Iris pigment epithelial cell (primary cell): ENCODE measurements around the gene PCDHGA1.
A peak's percentile ranks its signal among the peaks of the same experiment; 100 is the strongest.
"Not testable (repeated sequence)": the region's sequence is repeated elsewhere in the genome, so short reads cannot be mapped to it uniquely, and the experiment has no call there.

Experiments used
- DNase-seq: peaks from one replicate; pipeline ENCODE4 v3.0.0-alpha.2; 2011; ENCODE audit warnings: low read depth

Gene PCDHGA1

DNA sequence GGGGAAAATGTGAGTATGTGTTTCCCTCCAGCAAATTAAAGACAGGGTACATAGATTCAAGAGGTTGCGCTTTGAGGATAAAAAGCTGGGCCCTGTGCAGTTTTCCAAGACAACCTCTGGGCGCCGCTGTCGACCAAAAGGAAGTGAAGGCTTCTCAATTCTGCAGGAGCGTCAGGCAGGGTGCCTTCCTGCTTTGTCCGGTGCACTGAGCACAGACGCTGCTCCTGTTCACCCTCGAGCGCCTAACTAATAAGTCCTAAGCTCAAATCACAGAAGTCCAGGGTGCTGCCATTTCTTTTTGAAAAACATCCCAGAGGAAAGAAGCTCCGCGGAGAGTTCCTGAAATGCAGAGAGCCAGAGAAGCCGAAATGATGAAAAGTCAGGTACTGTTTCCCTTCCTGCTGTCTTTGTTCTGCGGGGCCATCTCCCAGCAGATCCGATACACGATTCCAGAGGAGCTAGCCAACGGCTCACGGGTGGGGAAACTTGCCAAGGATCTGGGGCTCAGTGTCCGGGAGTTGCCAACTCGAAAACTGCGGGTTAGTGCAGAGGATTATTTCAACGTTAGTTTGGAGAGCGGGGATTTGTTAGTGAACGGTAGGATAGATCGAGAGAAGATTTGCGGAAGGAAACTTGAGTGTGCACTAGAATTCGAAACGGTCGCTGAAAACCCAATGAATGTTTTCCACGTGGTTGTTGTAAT lies 19.8 kb downstream of the PCDHGA1 start, which contains the start of gene PCDHGB1:
Gene PCDHGB1 (plus strand): TSS at position 183 of the 703 bp plus-strand sequence. CDS start 162 bp downstream, at position 345.
- peak; percentile 49 for DNase-seq

DNA sequence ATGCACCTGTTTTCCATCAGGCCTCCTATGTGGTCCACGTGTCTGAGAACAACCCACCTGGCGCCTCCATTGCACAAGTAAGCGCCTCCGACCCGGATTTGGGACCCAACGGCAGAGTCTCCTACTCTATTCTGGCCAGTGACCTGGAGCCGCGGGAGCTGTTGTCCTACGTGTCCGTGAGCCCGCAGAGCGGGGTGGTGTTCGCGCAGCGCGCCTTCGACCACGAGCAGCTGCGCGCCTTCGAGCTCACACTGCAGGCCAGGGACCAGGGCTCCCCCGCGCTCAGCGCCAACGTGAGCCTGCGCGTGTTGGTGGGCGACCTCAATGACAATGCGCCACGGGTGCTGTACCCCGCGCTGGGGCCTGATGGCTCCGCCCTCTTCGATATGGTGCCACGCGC lies 21.3 kb downstream of the PCDHGA1 start:
- no peak for DNase-seq

DNA sequence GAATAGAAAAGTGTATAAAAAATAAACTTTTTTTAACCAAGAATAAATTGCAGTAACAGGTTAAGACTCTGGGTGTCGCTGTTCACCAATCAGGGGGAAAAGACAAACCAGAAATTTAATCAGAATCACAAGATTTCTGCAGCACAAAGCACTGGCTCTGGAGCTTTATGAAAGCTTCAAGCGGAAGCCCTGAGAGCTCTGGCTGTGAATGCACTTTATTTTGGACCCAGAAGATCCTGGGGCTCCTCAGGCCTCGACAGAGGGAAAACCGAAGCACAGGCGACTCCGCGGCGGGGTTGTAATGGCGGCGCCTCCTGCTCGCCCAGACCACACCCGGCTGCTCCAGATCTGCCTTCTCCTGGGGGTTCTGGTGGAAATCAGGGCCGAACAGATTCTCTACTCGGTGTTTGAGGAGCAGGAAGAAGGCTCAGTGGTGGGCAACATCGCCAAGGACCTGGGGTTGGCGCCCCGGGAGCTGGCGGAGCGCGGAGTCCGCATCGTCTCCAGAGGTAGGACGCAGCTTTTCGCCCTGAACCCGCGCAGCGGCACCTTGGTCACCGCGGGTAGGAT lies 24.7 kb downstream of the PCDHGA1 start, which contains the start of gene PCDHGA4:
Gene PCDHGA4 (plus strand): TSS at position 122 of the 570 bp plus-strand sequence. CDS start 87 bp downstream, at position 209.
- DNase-seq: peak; percentile 20

DNA sequence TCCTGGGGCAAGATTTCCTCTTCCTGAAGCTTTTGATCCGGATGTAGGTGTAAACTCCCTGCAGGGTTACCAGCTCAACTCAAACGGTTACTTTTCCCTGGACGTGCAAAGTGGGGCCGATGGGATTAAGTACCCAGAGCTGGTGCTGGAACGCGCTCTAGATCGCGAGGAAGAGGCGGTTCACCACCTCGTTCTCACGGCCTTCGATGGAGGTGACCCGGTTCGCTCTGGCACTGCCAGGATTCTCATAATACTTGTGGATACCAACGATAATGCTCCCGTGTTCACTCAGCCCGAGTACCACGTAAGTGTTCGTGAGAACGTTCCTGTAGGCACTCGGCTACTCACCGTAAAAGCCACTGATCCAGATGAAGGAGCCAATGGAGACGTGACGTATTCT lies 25.3 kb downstream of the PCDHGA1 start:
- DNase-seq: no peak

DNA sequence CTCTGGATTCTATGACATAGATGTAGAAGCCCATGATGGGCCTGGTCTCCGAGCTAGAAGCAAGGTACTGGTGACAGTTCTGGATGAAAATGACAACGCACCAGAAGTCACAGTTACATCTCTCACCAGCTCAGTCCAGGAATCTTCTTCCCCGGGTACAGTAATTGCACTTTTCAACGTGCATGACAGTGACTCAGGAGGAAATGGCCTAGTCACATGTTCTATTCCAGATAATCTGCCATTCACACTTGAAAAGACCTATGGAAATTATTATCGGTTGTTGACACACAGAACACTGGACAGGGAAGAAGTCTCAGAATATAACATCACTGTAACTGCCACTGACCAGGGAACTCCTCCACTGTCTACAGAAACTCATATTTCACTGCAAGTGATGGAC lies 25.8 kb downstream of the PCDHGA1 start:
- no peak for DNase-seq

DNA sequence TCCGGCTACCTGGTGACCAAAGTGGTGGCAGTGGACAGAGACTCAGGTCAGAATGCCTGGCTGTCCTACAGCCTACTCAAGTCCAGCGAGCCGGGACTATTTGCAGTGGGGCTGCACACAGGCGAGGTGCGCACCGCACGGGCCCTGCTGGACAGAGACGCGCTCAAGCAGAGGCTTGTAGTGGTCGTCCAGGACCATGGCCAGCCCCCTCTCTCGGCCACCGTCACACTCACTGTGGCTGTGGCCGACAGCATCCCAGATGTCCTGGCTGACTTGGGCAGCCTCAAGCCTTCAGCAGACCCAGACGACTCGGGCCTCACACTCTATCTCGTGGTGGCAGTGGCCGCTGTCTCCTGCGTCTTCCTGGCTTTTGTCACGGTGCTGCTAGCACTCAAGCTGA lies 26.6 kb downstream of the PCDHGA1 start:
- no peak for DNase-seq

DNA sequence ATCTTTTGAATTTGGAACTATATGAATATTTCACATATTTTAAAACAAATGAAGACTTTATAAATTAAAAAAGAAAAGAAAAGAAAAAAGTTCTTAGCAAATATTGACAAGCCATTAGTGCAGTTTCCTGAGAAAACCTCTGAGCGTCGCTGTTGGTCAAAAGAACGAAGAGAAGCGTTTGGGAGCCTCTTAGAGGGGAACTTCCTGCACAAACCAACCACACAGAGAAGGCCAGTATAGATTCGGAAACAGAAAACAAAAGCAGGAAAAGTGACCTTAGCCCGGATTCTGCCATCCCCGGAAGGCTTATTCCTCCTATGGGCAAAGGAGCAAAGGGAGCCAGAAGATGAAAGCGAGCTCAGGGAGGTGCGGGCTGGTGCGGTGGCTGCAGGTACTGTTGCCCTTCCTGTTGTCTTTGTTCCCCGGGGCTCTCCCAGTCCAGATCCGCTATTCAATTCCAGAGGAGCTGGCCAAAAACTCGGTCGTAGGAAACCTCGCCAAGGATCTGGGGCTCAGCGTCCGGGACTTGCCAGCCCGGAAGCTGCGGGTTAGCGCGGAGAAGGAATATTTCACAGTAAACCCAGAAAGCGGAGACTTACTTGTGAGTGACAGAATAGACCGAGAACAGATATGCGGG lies 29.6 kb downstream of the PCDHGA1 start, which contains the start of gene PCDHGB2:
Gene PCDHGB2 (plus strand): TSS at position 205 of the 637 bp plus-strand sequence. CDS start 142 bp downstream, at position 347.
- peak; percentile 26 for DNase-seq

DNA sequence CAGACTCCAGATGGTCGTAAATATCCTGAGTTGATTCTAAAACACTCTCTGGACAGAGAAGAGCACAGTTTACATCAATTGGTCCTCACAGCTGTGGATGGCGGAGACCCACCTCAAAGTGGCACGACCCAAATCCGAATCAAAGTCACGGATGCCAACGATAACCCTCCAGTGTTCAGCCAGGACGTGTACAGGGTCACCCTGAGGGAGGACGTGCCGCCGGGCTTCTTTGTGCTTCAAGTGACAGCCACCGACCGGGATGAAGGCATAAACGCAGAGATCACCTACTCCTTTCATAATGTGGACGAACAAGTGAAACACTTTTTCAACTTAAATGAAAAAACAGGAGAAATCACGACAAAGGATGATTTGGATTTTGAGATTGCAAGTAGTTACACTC lies 30.4 kb downstream of the PCDHGA1 start:
- no peak for DNase-seq

DNA sequence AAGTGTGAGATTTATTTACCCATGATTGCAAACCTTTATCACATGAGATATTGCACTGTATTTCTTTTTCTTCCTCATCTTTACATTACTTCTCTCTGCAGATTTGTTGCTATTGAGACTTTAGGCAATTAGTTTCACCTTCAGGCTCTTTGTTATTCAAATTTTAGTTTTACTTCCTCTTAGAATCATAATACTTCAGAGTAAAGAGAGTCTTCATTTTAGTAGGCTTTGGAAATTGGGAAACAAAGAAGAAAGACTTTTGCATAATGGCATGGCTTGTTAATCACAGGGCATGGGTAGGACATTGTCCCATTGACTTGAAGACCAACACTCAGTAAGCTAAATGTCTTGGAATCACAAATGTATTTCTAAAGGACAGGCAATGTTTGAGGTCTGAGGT lies 32.4 kb downstream of the PCDHGA1 start:
- DNase-seq: no peak

DNA sequence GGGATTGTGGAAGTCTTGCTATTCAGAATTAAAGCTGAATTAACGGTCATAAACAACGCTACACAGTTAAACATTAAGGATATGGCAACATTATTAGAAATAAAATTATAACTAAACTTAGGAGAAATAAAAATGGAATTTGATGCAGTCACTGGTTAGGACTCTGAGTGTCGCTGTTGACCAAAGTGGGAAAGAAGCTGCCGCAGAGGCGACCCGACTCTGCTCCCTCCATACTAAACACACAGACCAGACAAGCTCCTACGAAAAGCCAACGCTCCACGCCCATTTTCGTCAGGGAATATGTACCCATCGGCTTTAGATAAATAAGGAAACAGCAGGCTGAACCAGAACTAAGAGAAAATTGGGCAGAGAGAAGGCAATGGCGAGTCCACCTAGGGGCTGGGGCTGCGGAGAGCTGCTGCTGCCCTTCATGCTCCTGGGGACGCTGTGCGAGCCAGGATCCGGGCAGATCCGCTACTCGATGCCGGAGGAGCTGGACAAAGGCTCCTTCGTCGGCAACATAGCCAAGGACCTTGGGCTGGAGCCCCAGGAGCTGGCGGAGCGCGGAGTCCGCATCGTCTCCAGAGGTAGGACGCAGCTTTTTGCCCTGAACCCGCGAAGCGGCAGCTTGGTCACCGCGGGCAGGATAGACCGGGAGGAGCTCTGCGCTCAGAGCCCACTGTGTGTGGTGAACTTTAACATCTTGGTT lies 33.8 kb downstream of the PCDHGA1 start, which contains the start of gene PCDHGA5:
Gene PCDHGA5 (plus strand): TSS at position 211 of the 709 bp plus-strand sequence. CDS start 169 bp downstream, at position 380.
- no peak for DNase-seq

DNA sequence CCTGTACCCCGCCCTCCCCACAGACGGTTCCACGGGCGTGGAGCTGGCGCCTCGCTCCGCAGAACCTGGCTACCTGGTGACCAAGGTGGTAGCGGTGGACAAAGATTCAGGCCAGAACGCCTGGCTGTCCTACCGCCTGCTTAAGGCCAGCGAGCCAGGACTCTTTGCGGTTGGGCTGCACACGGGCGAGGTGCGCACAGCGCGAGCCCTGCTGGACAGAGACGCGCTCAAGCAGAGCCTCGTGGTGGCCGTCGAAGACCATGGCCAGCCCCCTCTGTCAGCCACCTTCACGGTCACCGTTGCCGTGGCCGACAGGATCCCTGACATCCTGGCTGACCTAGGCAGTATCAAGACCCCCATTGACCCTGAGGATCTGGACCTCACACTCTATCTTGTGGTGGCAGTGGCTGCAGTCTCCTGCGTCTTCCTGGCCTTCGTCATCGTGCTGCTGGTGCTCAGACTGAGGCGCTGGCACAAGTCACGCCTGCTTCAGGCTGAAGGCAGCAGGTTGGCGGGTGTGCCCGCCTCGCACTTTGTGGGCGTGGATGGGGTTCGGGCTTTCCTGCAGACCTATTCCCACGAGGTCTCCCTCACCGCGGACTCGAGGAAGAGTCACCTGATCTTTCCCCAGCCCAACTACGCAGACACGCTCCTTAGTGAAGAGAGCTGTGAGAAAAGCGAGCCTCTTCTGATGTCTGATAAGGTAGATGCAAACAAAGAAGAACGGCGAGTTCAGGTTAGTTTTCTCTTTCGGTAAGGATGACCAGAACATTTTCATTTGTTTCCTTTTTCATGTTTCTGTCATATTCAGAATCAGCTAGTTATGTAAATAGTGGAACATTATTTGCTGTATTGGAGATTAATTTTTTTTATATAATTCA lies 35.9 kb downstream of the PCDHGA1 start:
- no peak for DNase-seq

DNA sequence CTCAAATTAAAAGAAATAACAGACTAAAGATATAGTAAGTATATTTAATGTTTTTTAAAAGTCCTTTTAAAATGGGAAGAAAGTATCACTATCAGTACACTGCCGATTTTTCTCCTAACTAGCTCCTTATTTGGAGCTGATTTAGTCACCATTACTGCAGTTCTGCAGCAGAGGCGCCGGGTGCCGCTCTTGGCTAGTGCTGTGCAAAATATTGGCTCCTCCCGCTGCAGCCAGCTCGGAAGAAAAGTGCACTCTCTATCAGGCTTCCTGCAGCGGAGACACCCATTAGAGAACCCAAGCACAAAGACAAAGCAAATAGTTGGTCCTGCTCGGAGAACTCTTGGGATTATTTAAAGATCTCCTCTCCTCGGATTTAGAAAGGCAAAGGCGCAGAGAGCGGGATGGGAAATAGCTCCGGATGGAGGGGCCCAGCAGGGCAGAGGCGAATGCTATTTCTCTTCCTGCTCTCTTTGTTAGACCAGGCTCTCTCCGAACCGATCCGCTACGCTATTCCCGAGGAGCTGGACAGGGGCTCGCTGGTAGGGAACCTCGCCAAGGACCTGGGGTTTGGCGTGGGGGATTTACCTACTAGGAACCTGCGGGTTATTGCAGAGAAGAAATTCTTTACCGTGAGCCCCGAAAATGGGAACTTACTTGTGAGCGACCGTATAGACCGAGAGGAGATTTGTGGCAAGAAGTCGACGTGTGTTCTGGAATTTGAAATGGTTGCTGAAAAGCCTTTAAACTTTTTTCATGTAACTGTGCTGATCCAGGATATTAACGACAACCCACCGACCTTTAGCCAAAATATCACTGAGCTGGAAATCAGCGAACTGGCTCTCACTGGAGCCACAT lies 39.9 kb downstream of the PCDHGA1 start, which contains the start of gene PCDHGB3:
Gene PCDHGB3 (plus strand): TSS at position 249 of the 855 bp plus-strand sequence. CDS start 153 bp downstream, at position 402.
- DNase-seq: peak; percentile 64

DNA sequence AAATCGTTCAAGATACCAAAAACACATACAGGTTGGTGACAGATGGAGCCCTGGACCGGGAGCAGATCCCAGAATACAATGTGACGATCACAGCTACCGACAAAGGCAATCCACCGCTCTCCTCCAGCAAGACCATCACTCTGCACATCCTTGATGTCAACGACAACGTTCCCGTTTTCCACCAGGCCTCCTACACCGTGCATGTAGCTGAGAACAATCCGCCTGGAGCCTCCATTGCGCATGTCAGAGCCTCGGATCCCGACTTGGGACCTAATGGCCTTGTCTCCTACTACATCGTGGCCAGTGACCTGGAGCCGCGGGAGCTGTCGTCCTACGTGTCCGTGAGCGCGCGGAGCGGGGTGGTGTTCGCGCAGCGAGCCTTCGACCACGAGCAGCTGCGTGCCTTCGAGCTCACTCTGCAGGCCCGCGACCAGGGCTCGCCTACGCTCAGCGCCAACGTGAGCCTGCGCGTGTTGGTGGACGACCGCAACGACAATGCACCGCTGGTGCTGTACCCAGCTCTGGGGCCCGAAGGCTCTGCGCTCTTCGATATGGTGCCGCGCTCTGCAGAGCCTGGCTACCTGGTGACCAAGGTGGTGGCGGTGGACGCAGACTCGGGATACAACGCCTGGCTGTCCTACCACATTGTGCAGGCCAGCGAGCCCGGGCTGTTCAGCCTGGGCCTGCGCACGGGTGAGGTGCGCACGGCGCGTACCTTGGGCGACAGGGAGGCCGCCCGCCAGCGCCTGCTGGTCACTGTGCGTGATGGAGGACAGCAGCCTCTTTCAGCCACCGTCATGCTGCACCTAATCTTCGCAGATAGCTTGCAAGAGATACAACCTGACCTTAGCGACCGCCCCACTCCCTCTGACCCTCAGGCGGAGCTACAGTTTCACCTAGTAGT lies 41.5 kb downstream of the PCDHGA1 start:
- DNase-seq: no peak

DNA sequence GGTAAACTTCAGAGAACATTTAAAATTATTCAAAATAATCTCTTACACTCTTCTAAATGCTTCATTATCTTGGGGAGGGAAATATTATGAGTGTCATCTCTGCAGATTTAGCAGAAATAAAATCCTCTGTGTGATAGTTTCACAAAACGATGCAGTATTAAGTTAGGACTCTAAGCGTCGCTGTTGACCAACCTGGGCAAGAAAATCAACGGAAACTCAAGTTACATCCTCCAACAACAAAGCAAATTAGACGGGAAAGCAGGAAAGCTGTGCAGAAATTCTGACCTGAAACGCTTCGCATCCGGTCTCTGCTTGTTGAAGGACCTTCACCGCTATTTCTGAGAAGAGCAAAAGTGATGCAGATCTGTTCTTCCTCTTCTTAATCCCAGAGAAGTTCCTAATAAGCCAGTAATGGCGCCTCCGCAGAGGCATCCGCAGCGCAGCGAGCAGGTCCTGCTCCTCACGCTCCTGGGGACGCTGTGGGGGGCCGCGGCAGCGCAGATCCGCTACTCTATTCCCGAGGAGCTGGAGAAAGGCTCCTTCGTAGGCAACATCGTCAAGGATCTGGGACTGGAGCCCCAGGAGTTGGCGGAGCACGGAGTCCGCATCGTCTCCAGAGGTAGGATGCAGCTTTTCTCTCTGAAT lies 43.5 kb downstream of the PCDHGA1 start, which contains the start of gene PCDHGA6:
Gene PCDHGA6 (plus strand): TSS at position 219 of the 645 bp plus-strand sequence. CDS start 193 bp downstream, at position 412.
- DNase-seq: peak; percentile 31

DNA sequence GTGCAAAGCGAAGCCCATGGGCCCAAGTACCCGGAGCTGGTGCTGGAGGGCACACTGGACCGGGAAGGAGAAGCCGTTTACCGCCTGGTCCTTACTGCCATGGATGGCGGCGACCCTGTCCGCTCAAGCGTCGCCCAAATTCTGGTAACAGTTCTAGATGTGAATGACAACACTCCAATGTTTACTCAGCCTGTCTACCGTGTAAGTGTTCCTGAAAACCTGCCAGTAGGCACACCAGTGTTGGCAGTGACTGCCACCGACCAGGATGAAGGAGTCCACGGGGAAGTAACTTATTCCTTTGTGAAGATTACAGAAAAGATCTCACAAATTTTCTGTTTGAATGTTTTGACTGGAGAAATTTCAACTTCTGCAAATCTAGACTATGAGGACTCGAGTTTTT lies 44.3 kb downstream of the PCDHGA1 start:
- no peak for DNase-seq

DNA sequence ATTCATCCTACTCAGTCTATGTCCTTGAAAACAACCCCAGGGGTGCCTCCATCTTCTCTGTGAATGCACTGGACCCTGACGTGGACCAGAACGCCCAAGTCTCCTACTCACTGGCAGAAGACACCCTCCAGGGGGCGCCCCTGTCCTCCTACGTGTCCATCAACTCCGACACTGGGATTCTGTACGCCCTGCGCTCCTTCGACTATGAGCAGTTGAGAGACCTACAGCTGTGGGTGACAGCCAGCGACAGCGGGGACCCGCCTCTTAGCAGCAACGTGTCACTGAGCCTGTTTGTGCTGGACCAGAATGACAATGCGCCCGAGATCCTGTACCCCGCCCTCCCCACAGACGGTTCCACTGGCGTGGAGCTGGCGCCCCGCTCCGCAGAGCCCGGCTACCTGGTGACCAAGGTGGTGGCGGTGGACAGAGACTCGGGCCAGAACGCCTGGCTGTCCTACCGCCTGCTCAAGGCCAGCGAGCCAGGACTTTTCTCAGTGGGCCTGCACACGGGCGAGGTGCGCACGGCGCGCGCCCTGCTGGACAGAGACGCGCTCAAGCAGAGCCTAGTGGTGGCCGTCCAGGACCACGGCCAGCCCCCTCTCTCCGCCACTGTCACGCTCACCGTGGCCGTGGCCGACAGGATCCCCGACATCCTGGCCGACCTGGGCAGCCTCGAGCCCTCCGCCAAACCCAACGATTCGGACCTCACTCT lies 45.3 kb downstream of the PCDHGA1 start:
- DNase-seq: not testable (repeated sequence)

DNA sequence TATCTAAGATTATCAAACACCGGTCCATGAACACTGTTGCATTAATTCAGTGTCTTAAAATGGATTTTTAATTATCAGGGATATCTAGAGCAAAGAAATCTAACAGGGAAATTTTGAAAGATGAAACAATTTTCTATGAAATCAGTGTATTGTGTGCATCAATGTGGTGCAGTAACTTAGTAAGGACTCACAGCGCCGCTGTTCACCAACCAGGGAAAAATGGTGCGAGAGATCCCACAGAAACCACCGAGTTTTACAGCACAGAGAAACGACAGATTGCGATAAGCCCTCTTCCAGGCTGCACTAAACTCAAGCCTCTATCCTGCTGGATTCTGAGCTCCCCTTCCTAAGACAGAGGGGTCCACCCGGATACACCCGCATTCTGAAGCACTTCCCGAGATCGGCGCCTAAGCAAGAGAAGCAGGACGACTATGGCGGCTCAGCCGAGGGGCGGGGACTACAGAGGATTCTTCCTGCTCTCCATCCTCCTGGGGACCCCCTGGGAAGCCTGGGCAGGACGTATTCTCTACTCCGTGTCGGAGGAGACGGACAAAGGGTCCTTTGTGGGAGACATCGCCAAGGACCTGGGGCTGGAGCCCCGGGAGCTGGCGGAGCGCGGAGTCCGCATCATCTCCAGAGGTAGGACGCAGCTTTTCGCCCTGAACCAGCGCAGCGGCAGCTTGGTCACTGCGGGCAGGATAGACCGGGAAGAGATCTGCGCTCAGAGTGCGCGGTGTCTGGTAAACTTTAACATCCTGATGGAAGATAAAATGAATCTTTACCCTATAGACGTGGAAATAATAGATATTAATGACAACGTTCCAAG lies 52.4 kb downstream of the PCDHGA1 start, which contains the start of gene PCDHGA7:
Gene PCDHGA7 (plus strand): TSS at position 274 of the 826 bp plus-strand sequence. CDS start 158 bp downstream, at position 432.
- peak; percentile 53 for DNase-seq
